T1000 (cell line): Measurements from ENCODE around the gene ST6GALNAC4.

Experiments
- DNase-seq: peaks from one replicate; lab custom pipeline; 2025; ENCODE audit warnings: mixed read lengths; lab: John Stamatoyannopoulos, UW

The ST6GALNAC4 gene

GRCh38 chr9:127946728-127947127 is 29.9 kb upstream of the ST6GALNAC4 start:
- no peak for DNase-seq

GRCh38 chr9:127945942-127946341 is 29.1 kb upstream of the ST6GALNAC4 start:
- no peak for DNase-seq

DNA sequence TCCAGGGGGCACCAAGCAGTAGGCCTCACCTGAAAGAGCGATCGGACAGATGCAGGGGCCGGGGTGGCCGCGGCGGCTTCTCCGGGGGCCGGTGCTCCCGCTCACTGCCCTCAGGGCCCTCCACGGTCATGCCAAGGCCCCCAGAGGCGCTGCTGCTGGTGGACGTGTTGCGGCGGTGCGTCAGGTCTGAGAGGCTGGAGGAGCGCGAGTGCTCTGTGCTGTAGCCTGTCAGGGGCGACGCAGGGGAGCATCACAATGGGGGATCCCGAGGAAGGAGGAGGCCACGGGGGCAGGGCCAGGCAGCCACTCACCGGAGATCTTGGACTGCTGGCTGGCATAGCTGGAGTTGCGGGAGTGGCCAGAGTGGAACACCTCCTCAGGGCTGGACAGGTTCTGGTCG is 28.5 kb upstream of the ST6GALNAC4 start:
- DNase-seq, result no peak

DNA sequence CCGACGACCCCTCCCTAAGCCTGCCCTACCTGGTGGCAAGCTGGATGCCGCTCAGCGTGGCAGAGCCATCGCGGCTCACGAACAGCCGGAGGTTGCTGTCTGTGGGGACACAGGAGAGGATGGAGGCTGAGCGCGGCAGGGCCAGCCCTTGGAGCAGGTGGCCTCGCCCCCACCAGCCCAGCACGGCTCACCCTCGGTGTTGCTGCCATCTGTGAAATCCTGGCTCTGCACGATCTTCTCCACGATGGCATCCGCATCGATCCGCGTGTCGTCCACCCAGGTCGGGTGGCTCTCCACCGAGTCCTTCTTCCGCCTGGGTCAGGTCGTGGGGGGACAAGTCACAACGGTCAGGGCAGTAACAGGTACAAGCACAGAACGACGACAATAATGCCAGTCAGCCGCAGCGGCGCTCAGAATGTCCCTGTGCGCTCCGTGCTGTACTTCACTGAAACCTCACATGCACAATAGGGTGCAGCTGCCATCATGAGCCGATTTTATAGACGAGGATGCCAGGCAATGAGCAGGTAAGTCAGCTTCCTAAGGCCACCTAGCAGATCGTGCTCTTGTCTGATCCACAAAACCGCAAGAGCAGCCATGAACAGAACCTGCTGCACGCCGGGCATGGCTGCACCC is 27.9 kb upstream of the ST6GALNAC4 start:
- no peak for DNase-seq

- peak; percentile 51 for DNase-seq
These were observed 26.9 kb upstream of the ST6GALNAC4 start for GRCh38 chr9:127943731-127944144.

DNA sequence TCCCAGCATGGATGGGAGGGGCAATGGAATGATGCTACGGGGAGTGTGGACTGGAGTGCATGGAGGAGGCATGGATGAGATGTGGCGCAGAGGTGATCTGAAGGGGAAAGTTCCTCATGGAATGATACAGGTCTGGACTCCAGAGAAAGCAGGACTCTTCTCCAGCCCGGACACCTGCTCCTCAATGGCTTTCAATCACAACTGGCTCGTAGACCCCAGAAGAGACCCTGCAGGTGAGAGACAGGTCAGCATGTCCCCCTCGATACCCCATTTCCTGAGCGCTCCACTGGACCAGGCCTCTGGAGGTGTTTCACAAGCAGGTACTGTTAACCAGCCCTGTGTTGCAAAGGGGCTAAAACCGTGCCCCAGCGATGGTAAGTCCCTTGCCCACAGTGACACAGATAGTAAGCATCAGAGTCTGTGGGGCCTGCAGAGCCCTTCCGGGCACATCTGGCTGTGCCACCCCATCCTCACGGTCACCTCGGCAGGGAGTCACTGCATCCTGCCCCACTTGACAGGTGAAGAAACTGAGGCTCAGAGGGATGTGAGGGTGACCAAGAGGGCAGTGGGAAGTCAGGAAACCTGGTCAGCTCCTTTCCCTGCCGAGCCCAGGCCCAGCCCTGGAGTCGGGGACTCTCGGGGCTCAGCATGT is 26.3 kb upstream of the ST6GALNAC4 start:
- no peak for DNase-seq

GRCh38 chr9:127942216-127943010 is 25.6 kb upstream of the ST6GALNAC4 start:
- DNase-seq, result peak; percentile 27

DNA sequence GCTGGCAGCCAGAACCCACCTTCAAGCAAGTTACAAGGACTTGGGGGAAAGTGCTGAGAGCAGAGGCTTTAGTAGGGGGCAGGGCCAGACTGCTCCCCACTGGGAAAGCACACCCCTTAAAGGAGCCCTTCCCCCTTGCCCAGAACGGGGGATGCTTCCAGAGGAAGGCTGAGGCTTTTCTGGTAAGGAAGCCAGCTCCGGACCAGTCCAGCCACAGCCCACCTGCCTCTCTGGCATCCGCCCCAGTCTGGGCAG is 25.0 kb upstream of the ST6GALNAC4 start:
- no peak for DNase-seq

DNA sequence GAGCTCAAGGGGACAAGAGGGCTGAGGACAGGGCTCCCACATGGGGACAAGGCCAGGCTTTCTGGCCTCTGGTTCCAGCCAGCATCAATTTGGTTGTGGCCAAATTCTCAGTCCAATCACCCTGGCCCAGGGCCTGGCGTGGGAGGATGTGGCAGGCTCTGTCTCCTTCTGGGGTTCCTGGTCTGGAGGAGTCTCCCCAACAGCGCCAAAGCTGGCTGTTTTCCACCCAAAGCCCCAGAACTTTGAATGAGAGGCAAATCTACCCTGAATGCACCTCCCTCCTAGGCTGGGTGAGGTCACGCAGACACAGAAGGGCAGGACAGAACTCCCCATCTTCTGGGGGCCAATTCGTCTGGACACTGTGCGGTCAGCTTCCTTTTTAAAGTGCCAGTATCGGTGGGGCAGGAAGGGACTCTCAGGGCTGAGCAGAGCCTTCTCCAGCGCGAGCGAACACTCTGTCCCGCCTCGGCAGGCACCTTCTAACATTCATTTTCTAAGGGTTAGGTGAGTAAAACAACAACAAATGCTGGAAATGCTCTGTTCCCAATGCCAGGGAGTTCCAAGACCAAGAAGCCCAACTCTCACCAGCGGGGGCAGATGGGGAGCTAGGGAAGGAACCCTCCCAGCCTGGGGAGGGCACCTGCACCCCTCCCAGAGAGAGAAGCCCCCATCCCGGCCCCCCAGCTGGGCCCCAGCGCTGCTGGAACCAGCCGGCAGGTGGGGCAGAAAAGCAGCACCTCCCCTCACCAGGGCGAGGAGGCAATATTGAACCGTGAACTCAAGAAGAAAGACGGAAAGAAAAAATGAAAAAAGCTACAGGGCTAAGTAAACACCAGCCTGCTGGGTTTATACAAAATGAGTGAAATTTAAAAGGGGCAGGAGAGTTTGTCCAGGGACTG is 24.5 kb upstream of the ST6GALNAC4 start:
- DNase-seq, result no peak

DNA sequence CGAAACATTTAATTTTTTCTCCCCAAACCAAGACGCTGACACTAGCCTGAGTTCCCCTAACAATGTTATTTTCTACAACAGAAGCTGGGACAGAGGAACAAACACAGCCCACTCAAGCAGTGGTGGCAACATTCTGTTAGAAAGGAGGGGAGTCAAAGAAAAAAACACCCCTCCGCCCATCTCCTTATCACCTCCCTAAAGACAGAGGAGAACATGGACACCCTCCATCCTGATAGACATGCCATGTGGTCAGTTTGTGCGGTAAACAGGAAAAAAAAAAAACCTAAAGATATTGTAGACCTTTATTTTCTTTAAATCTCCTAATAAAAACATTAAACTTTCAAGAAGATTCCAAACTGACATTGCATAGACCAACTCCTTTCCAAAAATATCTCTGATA is 23.8 kb upstream of the ST6GALNAC4 start:
- DNase-seq, result no peak

DNA sequence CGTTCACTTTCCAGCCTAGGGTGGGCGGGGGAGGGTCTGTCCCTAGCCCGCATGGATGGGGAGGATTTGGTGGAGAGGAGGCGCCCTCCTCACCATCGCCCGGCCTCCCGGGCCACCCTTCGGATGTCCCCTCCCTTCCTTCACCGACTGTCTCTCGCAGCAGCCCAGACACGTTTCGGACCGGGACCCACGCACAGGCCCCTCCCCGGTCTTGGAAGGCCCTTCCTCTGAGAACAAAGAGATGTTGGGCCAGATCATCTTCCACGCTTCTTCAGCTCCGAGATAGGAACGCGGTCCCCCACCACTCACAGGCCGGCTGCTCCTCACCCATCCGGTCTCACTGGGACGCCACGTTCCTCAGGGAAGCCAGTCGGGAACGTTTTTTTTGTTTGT is 21.5 kb upstream of the ST6GALNAC4 start:
- no peak for DNase-seq

- peak; percentile 40 for DNase-seq
These were observed 20.8 kb upstream of the ST6GALNAC4 start, which contains the start of gene DPM2 for GRCh38 chr9:127937388-127938297. Gene DPM2, minus strand, starts transcription at chr9:127937854. Its CDS starts 34 bp downstream, at chr9:127937820.

GRCh38 chr9:127937056-127937387 is 20.2 kb upstream of the ST6GALNAC4 start:
- DNase-seq, result no peak

DNA sequence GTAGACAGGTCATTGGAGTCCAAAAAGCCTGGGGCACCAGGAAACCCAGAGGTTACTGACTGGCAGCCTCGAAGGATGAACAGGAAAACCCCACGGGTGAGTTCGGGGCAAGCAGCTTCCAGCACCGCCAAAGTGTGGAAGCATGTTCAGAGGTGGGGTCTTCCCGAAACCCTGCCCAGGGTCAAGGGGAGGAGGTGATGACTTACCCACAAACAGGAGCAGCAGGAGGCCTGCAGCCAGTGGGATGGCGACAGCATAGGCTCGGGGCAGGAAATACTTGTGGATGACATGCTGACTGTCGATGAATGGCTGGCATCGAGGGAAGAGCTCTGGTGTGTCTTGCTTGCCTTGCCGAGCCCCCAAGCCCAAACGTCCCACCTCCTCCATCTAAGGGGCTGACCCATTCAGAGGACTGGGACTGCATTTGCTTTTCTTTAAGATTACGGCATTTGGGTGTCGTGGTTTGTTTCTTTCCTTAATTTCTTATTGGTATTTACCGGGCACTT is 19.6 kb upstream of the ST6GALNAC4 start:
- DNase-seq, result no peak

DNA sequence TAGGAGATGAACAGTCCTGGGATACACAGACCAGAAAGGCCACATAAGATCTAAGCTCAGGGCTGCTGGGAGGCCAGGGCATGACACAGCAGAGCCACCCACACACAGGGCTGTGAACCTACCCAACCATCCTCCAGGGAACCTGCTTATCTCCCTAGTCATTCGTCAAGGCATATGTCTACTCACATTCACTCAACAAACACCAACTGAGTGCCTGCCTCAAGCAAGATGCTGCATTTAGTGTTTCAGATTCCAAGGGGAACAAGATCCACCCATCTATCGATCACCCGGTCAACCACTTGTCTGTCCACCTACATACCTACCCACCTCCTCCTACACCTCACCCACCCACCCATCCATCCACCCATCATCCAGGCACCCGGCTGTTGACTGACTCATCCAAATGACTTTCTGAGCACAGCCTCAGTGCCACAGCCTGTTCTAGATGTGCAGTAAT is 19.0 kb upstream of the ST6GALNAC4 start:
- no peak for DNase-seq

- DNase-seq, result no peak
These were observed 18.1 kb upstream of the ST6GALNAC4 start for GRCh38 chr9:127934986-127935385.

- DNase-seq, result no peak
These were observed 17.4 kb upstream of the ST6GALNAC4 start for GRCh38 chr9:127934248-127934647.

GRCh38 chr9:127931092-127931881 is 14.4 kb upstream of the ST6GALNAC4 start:
- DNase-seq, result peak; percentile 73

DNA sequence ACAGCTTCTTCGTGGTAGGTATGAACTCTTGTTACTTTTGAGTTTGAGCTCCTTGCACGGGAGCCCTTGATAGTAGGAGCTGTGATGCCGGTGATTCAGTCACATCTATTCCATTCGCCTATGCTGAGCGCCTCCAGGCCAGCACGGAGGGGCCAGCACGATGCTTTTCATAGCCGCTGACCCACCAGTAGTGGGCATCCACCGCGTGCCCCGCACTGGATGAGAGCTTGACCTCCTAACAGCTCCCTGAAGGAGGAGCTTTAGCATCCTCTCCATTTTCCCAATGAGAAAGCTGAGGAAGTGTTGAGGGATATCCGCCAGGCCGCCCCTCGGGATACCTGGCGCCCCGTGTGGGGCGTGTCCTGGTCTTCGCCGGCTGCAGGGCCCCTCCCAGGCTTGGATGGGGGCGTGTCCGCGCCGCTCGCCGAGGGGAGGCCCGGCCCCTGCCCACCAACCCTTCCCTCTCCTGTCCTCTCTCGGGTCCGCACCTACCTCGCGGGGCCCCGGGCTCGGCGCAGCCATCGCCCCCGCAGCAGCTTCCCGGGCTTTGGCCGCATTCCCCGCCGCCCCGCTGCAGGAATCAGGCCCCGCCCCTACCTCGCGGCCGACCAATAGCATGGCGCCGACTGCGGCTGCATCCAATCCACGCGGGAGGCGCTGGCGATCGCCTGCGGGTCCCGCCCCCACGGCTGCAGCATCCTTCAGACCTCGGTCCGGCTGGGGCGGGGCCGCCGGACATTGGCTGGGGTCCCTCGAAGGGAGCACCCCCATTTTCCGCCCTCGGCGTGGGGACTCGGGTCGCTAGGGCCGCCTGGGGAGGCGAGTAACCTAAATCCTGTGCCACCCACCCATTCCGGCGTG is 13.6 kb upstream of the ST6GALNAC4 start, which contains the start of gene PIP5KL1:
Gene PIP5KL1, minus strand, starts transcription at position 547 of the 861 bp plus-strand sequence. Its CDS starts 25 bp downstream, at position 522.
- peak; percentile 80 for DNase-seq
